ENCODE measurements around the gene BTBD9. TPM values are rescaled to one million over a fixed set of nuclear protein-coding genes. Genes with fewer than 3 reads are reported as not detected.
A peak's percentile ranks its signal among the peaks of the same experiment; 100 is the strongest.

BTBD9 gene
- total and polyA plus RNA-seq, 9 of the 15 experiments (the other 6 are each of a cell fraction or from before 2014, with no cell fraction given), result 0.08 to 1.6 (median 0.58) TPM

GRCh38 chr6:38221251-38221650, 418.5 kb downstream of the BTBD9 start:
- H3K9me3 ChIP-seq (replicated peaks; ENCODE audit: control insufficient read depth, insufficient read depth, low read depth, low read length), result no peaks in the 10 kb centered on the region
- TF ChIP-seq HNRNPK (IDR thresholded peaks at IDR 0.05; ENCODE audit: low read depth, low read length, poor library complexity, severe bottlenecking) (no peak), PKNOX1 (IDR thresholded peaks at IDR 0.05) (0 out of 2 replicates have a peak, but pooled peaks have one; percentile 1)
- H3K4me2 ChIP-seq (ENCODE audit: insufficient read depth, low read length), result no peak overlapping the region
- H3K9ac ChIP-seq (ENCODE audit: insufficient read depth in 1 of 2, low read depth in 2 of 2, low read length in 2 of 2), result no peak overlapping the region
- intact Hi-C loops (cut with micrococcal nuclease) (no loop called here), in situ Hi-C loops (cut with MboI) (no loop called here)
- H4K20me1 ChIP-seq (replicated peaks; ENCODE audit: control insufficient read depth, insufficient read depth, low read length), result no peaks in the 10 kb centered on the region; the same call in 1 of the 2 replicates
- POLR2A ChIA-PET, result interaction anchor here (0.8 kb wide), 1 partner anchor 226 kb away, joined by 5 read pairs; no protein-coding TSS in a partner anchor
- no peak overlapping the region for H3K27ac ChIP-seq (ENCODE audit: extremely low read depth, low read depth, low read length)
- peaks cover 9 to 13% of the 10 kb centered on the region in 2 experiments; a peak in 4 of 5 replicates for H3K27me3 ChIP-seq (ENCODE audit: control insufficient read depth in 2 of 2, insufficient read depth in 2 of 2, low read length in 2 of 2)
- DNase-seq (ENCODE audit: extremely low read depth in 1 of 4, low spot score in 3 of 4), result no peak
- H3K4me3 ChIP-seq, result no peak overlapping the region
- ATAC-seq, result no peak
- no peaks in the 10 kb centered on the region for H3K79me2 ChIP-seq (ENCODE audit: control insufficient read depth, insufficient read depth, low read length)
- H3K4me1 ChIP-seq (replicated peaks in 1 of 2; ENCODE audit: control insufficient read depth in 2 of 2, insufficient read depth in 2 of 2, low read length in 2 of 2), result no peaks in the 10 kb centered on the region
- CTCF ChIA-PET (ENCODE audit: low intra/inter-chr PET ratio), result no interaction called here
- BruUV-seq (replicated peaks), result no TSS peak
- H3K9me1 ChIP-seq (ENCODE audit: control insufficient read depth, insufficient read depth, low read length), result no peaks in the 10 kb centered on the region
- H2AFZ ChIP-seq (ENCODE audit: low read depth, low read length), result no peak overlapping the region
- no peak for FAIRE-seq
- no peaks in the 10 kb centered on the region for H3K36me3 ChIP-seq (ENCODE audit: control insufficient read depth, insufficient read depth, low read length)
- WGBS (ENCODE audit: insufficient coverage, low coverage, missing lambda C conversion rate), result 0% methylated on average over 4 of the region's 4 CpGs

GRCh38 chr6:38220069-38220723, 419.5 kb downstream of the BTBD9 start:
- in situ Hi-C loops (cut with MboI), result no loop called here

More at GRCh38 chr6:38220069-38220723, 419.5 kb downstream of the BTBD9 start:
- Histone ChIP-seq H3K27ac (ENCODE audit: extremely low read depth, low read depth, low read length) (no peak overlapping the region), H3K4me1 (replicated peaks in 1 of 2; ENCODE audit: control insufficient read depth in 2 of 2, insufficient read depth in 2 of 2, low read length in 2 of 2) (no peaks in the 10 kb centered on the region), H2AFZ (ENCODE audit: low read depth, low read length) (no peak overlapping the region), H4K20me1 (replicated peaks; ENCODE audit: control insufficient read depth, insufficient read depth, low read length) (no peaks in the 10 kb centered on the region; the same call in 1 of the 2 replicates), H3K27me3 (ENCODE audit: control insufficient read depth in 2 of 2, insufficient read depth in 2 of 2, low read length in 2 of 2) (peaks cover 16 to 24% of the 10 kb centered on the region in 2 experiments), H3K9me1 (ENCODE audit: control insufficient read depth, insufficient read depth, low read length) (no peaks in the 10 kb centered on the region), H3K4me3 (no peak overlapping the region), H3K79me2 (ENCODE audit: control insufficient read depth, insufficient read depth, low read length) (no peaks in the 10 kb centered on the region), H3K9me3 (replicated peaks; ENCODE audit: control insufficient read depth, insufficient read depth, low read depth, low read length) (no peaks in the 10 kb centered on the region), H3K4me2 (ENCODE audit: insufficient read depth, low read length) (no peak overlapping the region), H3K9ac (ENCODE audit: insufficient read depth in 1 of 2, low read depth in 2 of 2, low read length in 2 of 2) (no peak overlapping the region), H3K36me3 (ENCODE audit: control insufficient read depth, insufficient read depth, low read length) (no peaks in the 10 kb centered on the region)
- TF ChIP-seq KHSRP (IDR thresholded peaks at IDR 0.05) (no peak), ZKSCAN3 (CRISPR knock-in tag; IDR thresholded peaks at IDR 0.05) (no peak), POLR2AphosphoS5 (IDR thresholded peaks at IDR 0.05; ENCODE audit: control insufficient read depth, insufficient read depth, low read depth, low read length) (no peak), ETV1 (tag; conservative IDR thresholded peaks at IDR 0.05; ENCODE audit: low read depth) (no peak)
- CTCF ChIA-PET (ENCODE audit: low intra/inter-chr PET ratio), result no interaction called here
- DNase-seq (ENCODE audit: extremely low read depth in 1 of 4, low spot score in 3 of 4) (no peak), ATAC-seq (no peak), FAIRE-seq (no peak)
- intact Hi-C loops (cut with micrococcal nuclease), result no loop called here
- BruUV-seq (replicated peaks), result no TSS peak
- POLR2A ChIA-PET, result interaction anchor here (0.6 to 1.7 kb wide), 2 partner anchors 9 to 23 kb away, joined by 3 read pairs; no protein-coding TSS in a partner anchor
- 1% methylated on average over 4 of the region's 4 CpGs for WGBS (ENCODE audit: insufficient coverage, low coverage, missing lambda C conversion rate)
